IPS-20b (cell line): Measurements from ENCODE around the gene LIM2.

Experiments used
- H3K27ac ChIP-seq: one replicate; pipeline ENCODE4 v1.5.1; 2013; ENCODE audit warnings: low read length
- H3K27me3 ChIP-seq: 2 replicates; pipeline ENCODE4 v1.6.1; 2013; ENCODE audit warnings: mild to moderate bottlenecking, low read length, inconsistent platforms; ENCODE audit not compliant: insufficient read depth
- H3K36me3 ChIP-seq: 2 replicates; pipeline ENCODE4 v1.6.1; 2013; ENCODE audit warnings: low read depth, mild to moderate bottlenecking, inconsistent platforms, low read length, moderate library complexity; ENCODE audit not compliant: insufficient read depth
- H3K4me1 ChIP-seq: 2 replicates; pipeline ENCODE4 v1.6.1; 2013; ENCODE audit warnings: mild to moderate bottlenecking, control low read depth, inconsistent platforms, low read length, moderate library complexity; ENCODE audit not compliant: insufficient read depth
- H3K4me3 ChIP-seq: 2 replicates; pipeline ENCODE4 v1.5.1; 2013; ENCODE audit warnings: mild to moderate bottlenecking, low read length, inconsistent platforms
- H3K9ac ChIP-seq: 2 replicates; pipeline ENCODE4 v1.6.1; 2013; ENCODE audit warnings: low read depth, mild to moderate bottlenecking, inconsistent platforms, low read length, moderate library complexity
- H3K9me3 ChIP-seq: 2 replicates; pipeline ENCODE4 v1.6.1; 2013; ENCODE audit warnings: mild to moderate bottlenecking, low read depth, low read length, inconsistent platforms; ENCODE audit not compliant: insufficient read depth

The LIM2 gene

GRCh38 chr19:51330366-51330765, 57.4 kb downstream of the LIM2 start:
- no peaks in the 10 kb centered on the region for H3K9me3 ChIP-seq
- H3K9ac ChIP-seq = no peak overlapping the region
- peaks cover 16% of the 10 kb centered on the region for H3K36me3 ChIP-seq
- peaks cover 20% of the 10 kb centered on the region for H3K27me3 ChIP-seq
- no peak overlapping the region for H3K27ac ChIP-seq
- no peak overlapping the region for H3K4me3 ChIP-seq
- peaks cover 2% of the 10 kb centered on the region; the same call in 1 of the 2 replicates for H3K4me1 ChIP-seq
